Endothelial cell of umbilical vein (primary cell): Measurements from ENCODE around the gene ANXA6. TPM values are rescaled to one million over a fixed set of nuclear protein-coding genes. Genes with fewer than 3 reads are reported as not detected.

Experiments used
- BruUV-seq: library from RNA; stranded (reverse); fragments of 400-500 nt; replicated peaks from 2 replicates; lab custom pipeline; 2021; lab: Mats Ljungman, UMichigan
- CTCF ChIA-PET: fragments of 300-600, 350-600 bp; sonication (Branson Sonifier 250); formaldehyde crosslinking; loops from one replicate; lab custom pipeline; 2021; ENCODE audit warnings: antibody characterized with exemption, inconsistent platforms; lab: Charles Lee
- POLR2A ChIA-PET: fragments of 300-600, 350-600 bp; sonication (Branson Sonifier 250); formaldehyde crosslinking; loops from one replicate; lab custom pipeline; 2021; ENCODE audit warnings: antibody characterized with exemption, inconsistent platforms; lab: Charles Lee
- DNase-seq: peaks from one replicate; pipeline ENCODE4 v3.0.0-alpha.2; 2011; ENCODE audit warnings: low read depth, low spot score
- FAIRE-seq: peaks from 2 replicates; lab custom pipeline; 2011; peaks lifted over from hg19 to GRCh38; lab: Jason Lieb, UNC
- H2AFZ ChIP-seq: 2 replicates; pipeline ENCODE4 v1.6.0; 2012; ENCODE audit warnings: low read depth, low read length, control low read depth, inconsistent platforms
- H3K27ac ChIP-seq: 2 replicates; pipeline ENCODE4 v1.5.1; 2011; ENCODE audit warnings: low read depth, mild to moderate bottlenecking, control low read depth, low read length, moderate library complexity; ENCODE audit not compliant: insufficient read depth
- H3K27me3 ChIP-seq, 2 experiments: 2 replicates each; pipeline versions ENCODE4 v1.6.0 to v1.6.1; 2011; ENCODE audit warnings: low read length in 2 of 2, mixed read lengths in 1 of 2; ENCODE audit not compliant: control insufficient read depth in 2 of 2, insufficient read depth in 2 of 2
- H3K36me3 ChIP-seq, 2 experiments: 2 replicates in 1 of 2; 3 replicates in 1 of 2; pipeline ENCODE4 v1.5.1; 2011; ENCODE audit warnings: low read length in 2 of 2, mild to moderate bottlenecking in 1 of 2, moderate library complexity in 1 of 2; ENCODE audit not compliant: control insufficient read depth in 2 of 2, insufficient read depth in 2 of 2; ENCODE audit errors: extremely low read depth in 1 of 2
- H3K4me1 ChIP-seq: 3 replicates; pipeline ENCODE4 v1.5.1; 2011; ENCODE audit warnings: mild to moderate bottlenecking, low read length; ENCODE audit not compliant: control insufficient read depth, insufficient read depth; ENCODE audit errors: extremely low read depth
- H3K4me2 ChIP-seq: 2 replicates; pipeline ENCODE4 v1.6.1; 2011; ENCODE audit warnings: low read length, control low read depth, mixed read lengths; ENCODE audit not compliant: insufficient read depth
- H3K4me3 ChIP-seq, 3 experiments: fragments of 200-600 bp in 1 of 3; sonication (generic), shearing (Covaris generic) in 1 of 3; replicated peaks in 1 of 3; 2 replicates each; pipeline ENCODE4 v1.5.1; 2011 to 2016; ENCODE audit warnings: control low read depth in 3 of 3, low read length in 3 of 3, mild to moderate bottlenecking in 2 of 3, inconsistent platforms in 1 of 3, low read depth in 1 of 3, moderate library complexity in 1 of 3; ENCODE audit not compliant: insufficient read depth in 1 of 3
- H3K79me2 ChIP-seq: 2 replicates; pipeline ENCODE4 v1.6.0; 2012; ENCODE audit warnings: low read length, inconsistent platforms; ENCODE audit not compliant: control insufficient read depth, insufficient read depth
- H3K9ac ChIP-seq: replicated peaks from 2 replicates; pipeline ENCODE3; 2011; ENCODE audit warnings: low read length, control low read depth; ENCODE audit not compliant: insufficient read depth; ENCODE audit errors: extremely low read depth
- H3K9me1 ChIP-seq: replicated peaks from 3 replicates; pipeline ENCODE4 v1.6.0; 2011; ENCODE audit warnings: mild to moderate bottlenecking, low read length; ENCODE audit not compliant: control insufficient read depth, insufficient read depth; ENCODE audit errors: extremely low read depth
- H3K9me3 ChIP-seq: replicated peaks from 2 replicates; pipeline ENCODE4 v1.5.1; 2012; ENCODE audit warnings: low read length, inconsistent platforms; ENCODE audit not compliant: control insufficient read depth, insufficient read depth
- H4K20me1 ChIP-seq: replicated peaks from 2 replicates; pipeline ENCODE3; 2011; ENCODE audit warnings: mild to moderate bottlenecking, low read length; ENCODE audit not compliant: control insufficient read depth, insufficient read depth; ENCODE audit errors: extremely low read depth
- EZH2 ChIP-seq: IDR thresholded peaks from 2 replicates; pipeline ENCODE4 v1.6.1; 2012; ENCODE audit warnings: borderline replicate concordance, low read depth, mild to moderate bottlenecking, moderate library complexity, low read length, inconsistent platforms; ENCODE audit not compliant: severe bottlenecking
- FOS ChIP-seq: IDR thresholded peaks from 2 replicates; pipeline ENCODE4 v1.6.1; 2011; ENCODE audit warnings: mild to moderate bottlenecking, low read length, moderate library complexity, borderline replicate concordance; ENCODE audit not compliant: insufficient read depth
- GATA2 ChIP-seq: IDR thresholded peaks from 2 replicates; pipeline ENCODE4 v1.7.0; 2011; ENCODE audit warnings: low read depth, mild to moderate bottlenecking, moderate library complexity, mixed read lengths, low read length; ENCODE audit not compliant: insufficient read length, insufficient read depth
- JUN ChIP-seq: IDR thresholded peaks from 2 replicates; pipeline ENCODE4 v1.6.1; 2011; ENCODE audit warnings: borderline replicate concordance, low read depth; ENCODE audit not compliant: insufficient read length, insufficient read depth
- MYC ChIP-seq: IDR thresholded peaks from one replicate; pipeline ENCODE4 v1.6.1; 2011; ENCODE audit warnings: mild to moderate bottlenecking, low read depth, low read length
- POLR2A ChIP-seq: IDR thresholded peaks from 2 replicates; pipeline ENCODE4 v1.6.1; 2012; ENCODE audit warnings: low read depth, mild to moderate bottlenecking, control low read depth, low read length
- POLR2AphosphoS5 ChIP-seq: IDR thresholded peaks from 2 replicates; pipeline ENCODE4 v1.6.1; 2012; ENCODE audit warnings: low read depth, mild to moderate bottlenecking, control low read depth, low read length, moderate library complexity; ENCODE audit not compliant: insufficient read depth
- dilution Hi-C: fragments of 300-500 bp; cut with MboI; formaldehyde crosslinking; loops from one replicate; pipeline ENCODE4 v1.15.0; 2019; ENCODE audit warnings: low sequenced_read_pairs; ENCODE audit not compliant: extremely low pct_ligation_motif_present
- intact Hi-C: fragments of 100-400 bp; cut with micrococcal nuclease; formaldehyde crosslinking; loops from one replicate; pipeline ENCODE4 v1.10.0; 2022
- polyA plus RNA-seq, 4 experiments: library from polyadenylated mRNA; depleted of rRNA in 3 of 4; stranded (reverse) in 3 of 4; unstranded in 1 of 4; fragments of >200 nt; gene quantifications; 2 replicates each; pipeline versions ENCODE4 v1.2.1 to v1.2.3, GENCODE V29; 2011 to 2012; ENCODE audit warnings: missing spikeins in 1 of 4
- total RNA-seq: library from RNA; stranded (reverse); gene quantifications from 2 replicates; pipeline ENCODE4 v1.2.3, GENCODE V29; 2021
- TF ChIP-seq, protein P1 (sequence below): IDR thresholded peaks from 2 replicates; pipeline ENCODE4 v1.6.1; 2011; ENCODE audit not compliant: insufficient read depth, insufficient read length
- TF ChIP-seq, protein P2 (sequence below), 2 donors: IDR thresholded peaks; 1 replicate in 1 of 2; 2 replicates in 1 of 2; pipeline ENCODE4 v1.5.1; 2011; ENCODE audit warnings: low read length in 2 of 2, mild to moderate bottlenecking in 2 of 2, moderate library complexity in 2 of 2, control low read depth in 1 of 2, inconsistent platforms in 1 of 2, low read depth in 1 of 2; ENCODE audit not compliant: insufficient read depth in 1 of 2; ENCODE audit errors: extremely low read depth in 1 of 2

Gene ANXA6
- total and polyA plus RNA-seq, 2 donors (not counting 3 experiments of a cell fraction or from before 2014, with no cell fraction given): 195 to 266 TPM

DNA sequence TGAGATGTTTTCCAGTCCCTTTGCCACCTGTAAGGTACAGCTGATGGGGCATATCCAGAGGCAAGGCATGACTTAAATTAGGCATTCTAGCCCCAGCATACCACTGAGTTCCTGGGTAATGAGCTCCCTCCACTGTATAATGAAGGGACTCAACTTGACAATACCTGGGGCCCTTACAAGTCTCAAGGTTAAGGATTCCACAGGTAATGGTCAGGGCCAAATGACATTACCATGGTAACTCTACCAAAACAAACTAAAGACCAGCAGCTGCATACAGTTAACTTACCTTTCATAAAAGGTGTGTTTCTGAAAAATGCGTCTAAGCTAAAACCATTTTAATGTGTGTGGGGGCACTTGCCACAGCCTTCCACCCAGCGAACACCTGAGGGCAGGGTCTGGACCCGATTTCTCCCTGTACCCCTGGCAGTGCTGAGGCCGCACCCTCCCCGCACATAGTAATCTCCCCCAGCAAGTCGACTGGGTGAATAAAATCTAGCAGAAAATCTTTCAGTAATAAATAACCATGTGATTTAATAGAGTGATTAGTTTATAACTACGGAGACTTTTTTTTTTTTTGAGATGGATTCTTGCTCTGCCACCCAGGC lies 42.1 kb upstream of the ANXA6 start:
- FAIRE-seq (no peak), DNase-seq (no peak)
- no peak overlapping the region for H3K4me3 ChIP-seq
- no peaks in the 10 kb centered on the region for H3K36me3 ChIP-seq
- no peak overlapping the region for H2AFZ ChIP-seq
- H4K20me1 ChIP-seq: no peaks in the 10 kb centered on the region
- TF ChIP-seq POLR2A (no peak), GATA2 (no peak)
- TF ChIP-seq, protein P1, sequence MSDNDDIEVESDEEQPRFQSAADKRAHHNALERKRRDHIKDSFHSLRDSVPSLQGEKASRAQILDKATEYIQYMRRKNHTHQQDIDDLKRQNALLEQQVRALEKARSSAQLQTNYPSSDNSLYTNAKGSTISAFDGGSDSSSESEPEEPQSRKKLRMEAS: no peak
- intact Hi-C loops (no loop called here), dilution Hi-C loops (no loop called here)
- ChIA-PET CTCF (interaction anchor here (0.7 kb wide), 1 partner anchor 9 kb away, joined by 4 read pairs; no protein-coding TSS in a partner anchor), POLR2A (no interaction called here)
- H3K9ac ChIP-seq: no peak overlapping the region
- no peaks in the 10 kb centered on the region for H3K9me1 ChIP-seq
- H3K4me2 ChIP-seq: no peak overlapping the region
- H3K4me1 ChIP-seq: peaks cover 8% of the 10 kb centered on the region
- H3K27ac ChIP-seq: no peak overlapping the region
- no TSS peak for BruUV-seq
- H3K27me3 ChIP-seq: no peaks in the 10 kb centered on the region
- no peaks in the 10 kb centered on the region for H3K9me3 ChIP-seq
- H3K79me2 ChIP-seq: no peaks in the 10 kb centered on the region

DNA sequence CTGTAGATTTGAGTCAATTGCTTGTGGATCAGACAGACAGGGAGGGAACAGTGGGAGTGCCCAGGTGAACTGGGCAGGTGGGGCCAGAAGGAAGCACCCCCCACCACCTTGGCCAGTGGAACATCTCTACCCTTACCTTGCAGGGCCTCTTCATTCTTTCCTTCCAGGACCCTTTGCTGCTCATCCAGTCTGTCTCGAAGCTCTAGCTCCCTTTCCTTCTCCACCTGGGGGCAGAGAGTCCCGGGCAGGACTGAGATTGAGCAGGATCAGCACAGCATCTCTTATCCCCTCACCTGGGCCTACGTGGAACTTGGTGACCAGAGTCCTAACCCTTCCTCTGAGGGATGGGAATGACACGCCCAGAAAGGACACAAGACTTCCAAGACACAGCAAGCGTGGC lies 41.3 kb upstream of the ANXA6 start:
- intact Hi-C loops (no loop called here), dilution Hi-C loops (no loop called here)
- H3K4me2 ChIP-seq: no peak overlapping the region
- TF ChIP-seq, protein P2, sequence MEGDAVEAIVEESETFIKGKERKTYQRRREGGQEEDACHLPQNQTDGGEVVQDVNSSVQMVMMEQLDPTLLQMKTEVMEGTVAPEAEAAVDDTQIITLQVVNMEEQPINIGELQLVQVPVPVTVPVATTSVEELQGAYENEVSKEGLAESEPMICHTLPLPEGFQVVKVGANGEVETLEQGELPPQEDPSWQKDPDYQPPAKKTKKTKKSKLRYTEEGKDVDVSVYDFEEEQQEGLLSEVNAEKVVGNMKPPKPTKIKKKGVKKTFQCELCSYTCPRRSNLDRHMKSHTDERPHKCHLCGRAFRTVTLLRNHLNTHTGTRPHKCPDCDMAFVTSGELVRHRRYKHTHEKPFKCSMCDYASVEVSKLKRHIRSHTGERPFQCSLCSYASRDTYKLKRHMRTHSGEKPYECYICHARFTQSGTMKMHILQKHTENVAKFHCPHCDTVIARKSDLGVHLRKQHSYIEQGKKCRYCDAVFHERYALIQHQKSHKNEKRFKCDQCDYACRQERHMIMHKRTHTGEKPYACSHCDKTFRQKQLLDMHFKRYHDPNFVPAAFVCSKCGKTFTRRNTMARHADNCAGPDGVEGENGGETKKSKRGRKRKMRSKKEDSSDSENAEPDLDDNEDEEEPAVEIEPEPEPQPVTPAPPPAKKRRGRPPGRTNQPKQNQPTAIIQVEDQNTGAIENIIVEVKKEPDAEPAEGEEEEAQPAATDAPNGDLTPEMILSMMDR (IDR thresholded peaks at IDR 0.05; ENCODE audit: extremely low read depth in 1 of 2, insufficient read depth in 1 of 2, low read depth in 1 of 2, low read length in 2 of 2): no peak
- TF ChIP-seq EZH2 (no peak), POLR2AphosphoS5 (no peak), MYC (no peak), JUN (no peak), POLR2A (no peak), FOS (no peak), GATA2 (no peak)
- TF ChIP-seq, protein P1: no peak
- no peaks in the 10 kb centered on the region for H3K27me3 ChIP-seq
- H2AFZ ChIP-seq: no peak overlapping the region
- H3K79me2 ChIP-seq: no peaks in the 10 kb centered on the region
- ChIA-PET POLR2A (no interaction called here), CTCF (interaction anchor here (0.9 kb wide), 1 partner anchor 31 kb away, joined by 3 read pairs; no protein-coding TSS in a partner anchor)
- DNase-seq (no peak), FAIRE-seq (no peak)
- H3K4me1 ChIP-seq: peaks cover 8% of the 10 kb centered on the region
- no peak overlapping the region for H3K9ac ChIP-seq
- H3K36me3 ChIP-seq: no peaks in the 10 kb centered on the region
- H4K20me1 ChIP-seq: no peaks in the 10 kb centered on the region
- no TSS peak for BruUV-seq
- H3K9me3 ChIP-seq: no peaks in the 10 kb centered on the region
- H3K4me3 ChIP-seq: no peak overlapping the region
- no peaks in the 10 kb centered on the region for H3K9me1 ChIP-seq
- H3K27ac ChIP-seq: no peak overlapping the region
